GM12878 (cell line): ENCODE results near the gene DTNA. TPM values are rescaled to one million over a fixed set of nuclear protein-coding genes. Genes with fewer than 3 reads are reported as not detected.

Experiments used
- ATAC-seq: fragments of 200-7000 bp; cut with Tn5 transposase; 3 replicates; pipeline ENCODE4 v1.9.1; 2020; ENCODE audit warnings: mild to moderate bottlenecking, moderate library complexity
- BruUV-seq: library from RNA; stranded (reverse); fragments of 400-500 nt; replicated peaks from 2 replicates; lab custom pipeline; 2021; lab: Mats Ljungman, UMichigan
- CTCF ChIA-PET: fragments of 300-600 bp; sonication (Branson Sonifier 250); formaldehyde crosslinking; extraction: SDS; loops from one replicate; lab custom pipeline; 2021; ENCODE audit warnings: inconsistent platforms; lab: Yijun Ruan, JAX
- POLR2A ChIA-PET: fragments of 350-600 bp; formaldehyde crosslinking; extraction: SDS; loops from one replicate; lab custom pipeline; 2021; ENCODE audit warnings: inconsistent platforms; lab: Charles Lee
- RAD21 ChIA-PET: fragments of 300-600 bp; sonication (Branson Sonifier 250); formaldehyde crosslinking; loops from one replicate; lab custom pipeline; 2023; ENCODE audit warnings: antibody characterized with exemption; ENCODE audit not compliant: unreplicated experiment; lab: Charles Lee
- SMC1A ChIA-PET: fragments of 300-600 bp; sonication (Branson Sonifier 250); formaldehyde crosslinking; loops from one replicate; lab custom pipeline; 2023; ENCODE audit not compliant: unreplicated experiment, uncharacterized antibody; lab: Charles Lee
- DNase-seq: peaks from one replicate; pipeline ENCODE4 v3.0.0-alpha.2; 2011; ENCODE audit warnings: low read depth, low spot score
- FAIRE-seq: peaks from 3 replicates; lab custom pipeline; 2011; peaks lifted over from hg19 to GRCh38; lab: Jason Lieb, UNC
- H2AFZ ChIP-seq: 2 replicates; pipeline ENCODE4 v1.6.0; 2011; ENCODE audit warnings: low read depth, low read length, control low read depth; ENCODE audit not compliant: control insufficient read depth
- H3K27ac ChIP-seq: 2 replicates; pipeline ENCODE4 v1.5.1; 2011; ENCODE audit warnings: control low read depth; ENCODE audit not compliant: control insufficient read depth, insufficient read depth
- H3K27me3 ChIP-seq, 2 experiments: replicated peaks in 1 of 2; 2 replicates each; pipeline versions ENCODE4 v1.6.0 to v1.6.1; 2011; ENCODE audit warnings: low read length in 1 of 2; ENCODE audit not compliant: control insufficient read depth in 2 of 2, insufficient read depth in 2 of 2
- H3K36me3 ChIP-seq, 2 experiments: 2 replicates each; pipeline ENCODE4 v1.5.1; 2011; ENCODE audit warnings: low read length in 1 of 2; ENCODE audit not compliant: control insufficient read depth in 2 of 2, insufficient read depth in 2 of 2
- H3K4me1 ChIP-seq: 2 replicates; pipeline ENCODE4 v1.6.1; 2011; ENCODE audit warnings: mild to moderate bottlenecking, low read length, moderate library complexity, mixed read lengths; ENCODE audit not compliant: control insufficient read depth, insufficient read depth
- H3K4me2 ChIP-seq: 2 replicates; pipeline ENCODE4 v1.6.0; 2011; ENCODE audit warnings: control low read depth; ENCODE audit not compliant: control insufficient read depth, insufficient read depth
- H3K4me3 ChIP-seq: fragments of 200-600 bp; sonication (generic); 2 replicates; pipeline ENCODE4 v1.5.1; 2016
- H3K79me2 ChIP-seq: 2 replicates; pipeline ENCODE4 v1.6.0; 2011; ENCODE audit warnings: low read length; ENCODE audit not compliant: control insufficient read depth, insufficient read depth
- H3K9ac ChIP-seq: 2 replicates; pipeline ENCODE4 v1.8.0; 2011; ENCODE audit warnings: low read length, control low read depth, mixed read lengths; ENCODE audit not compliant: control insufficient read depth, insufficient read depth
- H3K9me3 ChIP-seq: replicated peaks from 3 replicates; pipeline ENCODE4 v1.5.1; 2011; ENCODE audit warnings: mild to moderate bottlenecking, low read length; ENCODE audit not compliant: control insufficient read depth, insufficient read depth
- H4K20me1 ChIP-seq: 2 replicates; pipeline ENCODE4 v1.6.0; 2011; ENCODE audit not compliant: control insufficient read depth, insufficient read depth
- IKZF2 ChIP-seq, 2 experiments: fragments of 450-650 bp; IDR thresholded peaks; 2 replicates each; pipeline ENCODE4 v1.6.1; 2017; ENCODE audit warnings: mild to moderate bottlenecking in 2 of 2, moderate library complexity in 2 of 2
- WGBS: methylation state at CpG from one replicate; pipeline ENCODE4 v1.1.6; 2016; ENCODE audit warnings: low lambda C conversion rate; ENCODE audit not compliant: insufficient replicate concordance, insufficient coverage; ENCODE audit errors: missing lambda C conversion rate; 5-methylcytosine and 5-hydroxymethylcytosine counted together
- in situ Hi-C: fragments of 300-500 bp; cut with MboI; formaldehyde crosslinking; loops from 9 replicates; pipeline ENCODE4 v1.14.3; 2018; ENCODE audit warnings: mixed read lengths
- intact Hi-C: fragments of 100-400 bp; cut with micrococcal nuclease; formaldehyde crosslinking; loops from one replicate; pipeline ENCODE4 v1.14.2; 2022; ENCODE audit not compliant: unreplicated experiment
- polyA plus RNA-seq, 11 experiments: library from polyadenylated mRNA; depleted of rRNA in 4 of 11; unstranded in 6 of 11; stranded (reverse) in 5 of 11; fragments of >200 nt; fragmentation: Nextera tagmentation in 4 of 11; fragmentation: Illumina TruSeq in 1 of 11; extraction: Ambion mirVana in 4 of 11; extraction: Trizol in 1 of 11; gene quantifications; 1 replicate in 1 of 11; 2 replicates in 10 of 11; pipeline versions ENCODE4 v1.2.1 to v1.2.3, GENCODE V29; 2011 to 2016; ENCODE audit warnings: inconsistent platforms in 2 of 11, missing spikeins in 2 of 11, low read depth in 1 of 11
- total RNA-seq, 4 experiments: library from RNA; depleted of rRNA in 3 of 4; stranded (reverse); fragments of >200 nt in 3 of 4; fragmentation: Illumina TruSeq in 1 of 4; extraction: Trizol in 1 of 4; gene quantifications; 2 replicates each; pipeline versions ENCODE4 v1.2.1 to v1.2.3, GENCODE V29; 2013 to 2021
- TF ChIP-seq, protein P1 (sequence below): fragments of 450-650 bp; IDR thresholded peaks from 2 replicates; pipeline ENCODE4 v1.6.1; 2017; ENCODE audit warnings: low read depth, mild to moderate bottlenecking, moderate library complexity
- TF ChIP-seq, protein P2 (sequence below), 3 experiments: IDR thresholded peaks in 2 of 3; conservative IDR thresholded peaks in 1 of 3; 2 replicates each; pipeline ENCODE4 v1.5.1; 2011; ENCODE audit warnings: low read depth in 3 of 3, low read length in 3 of 3, mild to moderate bottlenecking in 3 of 3, control low read depth in 2 of 3, moderate library complexity in 2 of 3, inconsistent platforms in 1 of 3, mixed read lengths in 1 of 3; ENCODE audit not compliant: control insufficient read depth in 2 of 3, insufficient read depth in 1 of 3; ENCODE audit errors: extremely low read depth in 1 of 3

The DTNA gene
- total and polyA plus RNA-seq, 10 of the 15 experiments (the other 5 are each of a cell fraction or from before 2014, with no cell fraction given), result 0.26 to 8.6 (median 0.53) TPM

DNA sequence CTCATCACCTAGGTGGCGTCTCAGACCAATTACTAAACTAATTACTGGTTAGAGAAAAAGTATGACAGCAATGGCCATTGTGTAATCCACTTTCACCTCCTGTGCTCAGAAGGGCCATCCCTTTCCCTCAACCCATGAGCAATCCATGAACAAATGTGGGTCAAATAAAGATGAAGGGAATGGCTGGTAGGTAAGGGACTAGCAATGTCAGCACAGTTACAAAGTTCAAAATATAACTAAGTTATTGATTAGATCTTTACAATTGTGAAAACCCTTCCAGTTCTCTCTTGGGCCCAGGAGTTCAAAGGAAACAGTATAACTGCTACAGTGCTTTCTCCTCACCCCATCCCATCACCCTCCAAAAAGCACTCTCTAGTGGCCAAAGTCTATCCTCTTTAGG is 98.3 kb downstream of the DTNA start (continued):
- TF ChIP-seq, protein P1, sequence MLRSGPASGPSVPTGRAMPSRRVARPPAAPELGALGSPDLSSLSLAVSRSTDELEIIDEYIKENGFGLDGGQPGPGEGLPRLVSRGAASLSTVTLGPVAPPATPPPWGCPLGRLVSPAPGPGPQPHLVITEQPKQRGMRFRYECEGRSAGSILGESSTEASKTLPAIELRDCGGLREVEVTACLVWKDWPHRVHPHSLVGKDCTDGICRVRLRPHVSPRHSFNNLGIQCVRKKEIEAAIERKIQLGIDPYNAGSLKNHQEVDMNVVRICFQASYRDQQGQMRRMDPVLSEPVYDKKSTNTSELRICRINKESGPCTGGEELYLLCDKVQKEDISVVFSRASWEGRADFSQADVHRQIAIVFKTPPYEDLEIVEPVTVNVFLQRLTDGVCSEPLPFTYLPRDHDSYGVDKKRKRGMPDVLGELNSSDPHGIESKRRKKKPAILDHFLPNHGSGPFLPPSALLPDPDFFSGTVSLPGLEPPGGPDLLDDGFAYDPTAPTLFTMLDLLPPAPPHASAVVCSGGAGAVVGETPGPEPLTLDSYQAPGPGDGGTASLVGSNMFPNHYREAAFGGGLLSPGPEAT, result no peak

DNA sequence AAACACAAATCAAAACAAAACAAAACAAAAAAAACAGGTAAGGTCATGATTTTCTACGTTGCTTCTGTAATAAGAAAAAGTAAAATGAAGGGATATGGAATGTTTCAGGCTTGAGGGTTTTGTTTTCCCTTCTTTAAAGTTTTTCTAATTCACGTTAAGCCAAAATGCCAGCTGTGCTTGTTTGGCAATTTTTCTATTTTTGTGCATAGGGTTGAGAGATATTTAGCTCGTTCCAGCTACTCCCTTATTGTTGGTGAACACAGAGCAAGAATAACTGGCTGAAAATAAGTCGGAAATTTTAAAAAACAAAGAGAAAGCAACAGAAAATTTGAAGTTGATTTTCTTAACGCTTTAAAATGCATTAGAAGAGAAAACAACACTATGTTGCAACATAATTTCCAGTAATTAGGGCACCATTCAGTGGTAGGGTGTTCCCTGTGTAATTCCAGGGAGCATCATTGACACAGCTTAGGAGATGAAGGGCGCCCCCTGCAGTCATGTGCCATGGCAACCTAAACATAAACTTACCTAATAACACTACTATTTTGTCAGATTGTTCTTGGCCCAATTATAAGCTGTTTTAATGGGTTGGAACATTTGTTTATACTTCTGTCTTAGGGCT is 99.5 kb downstream of the DTNA start:
- Histone ChIP-seq H2AFZ (no peak overlapping the region), H3K4me2 (no peak overlapping the region), H3K27me3 (no peaks in the 10 kb centered on the region), H3K4me3 (no peak overlapping the region), H3K9ac (no peak overlapping the region)
- no TSS peak for BruUV-seq
- DNase-seq, result no peak
- in situ Hi-C loops, result no loop called here
- TF ChIP-seq IKZF2 (IDR thresholded peaks at IDR 0.05), result no peak
- TF ChIP-seq, protein P2, sequence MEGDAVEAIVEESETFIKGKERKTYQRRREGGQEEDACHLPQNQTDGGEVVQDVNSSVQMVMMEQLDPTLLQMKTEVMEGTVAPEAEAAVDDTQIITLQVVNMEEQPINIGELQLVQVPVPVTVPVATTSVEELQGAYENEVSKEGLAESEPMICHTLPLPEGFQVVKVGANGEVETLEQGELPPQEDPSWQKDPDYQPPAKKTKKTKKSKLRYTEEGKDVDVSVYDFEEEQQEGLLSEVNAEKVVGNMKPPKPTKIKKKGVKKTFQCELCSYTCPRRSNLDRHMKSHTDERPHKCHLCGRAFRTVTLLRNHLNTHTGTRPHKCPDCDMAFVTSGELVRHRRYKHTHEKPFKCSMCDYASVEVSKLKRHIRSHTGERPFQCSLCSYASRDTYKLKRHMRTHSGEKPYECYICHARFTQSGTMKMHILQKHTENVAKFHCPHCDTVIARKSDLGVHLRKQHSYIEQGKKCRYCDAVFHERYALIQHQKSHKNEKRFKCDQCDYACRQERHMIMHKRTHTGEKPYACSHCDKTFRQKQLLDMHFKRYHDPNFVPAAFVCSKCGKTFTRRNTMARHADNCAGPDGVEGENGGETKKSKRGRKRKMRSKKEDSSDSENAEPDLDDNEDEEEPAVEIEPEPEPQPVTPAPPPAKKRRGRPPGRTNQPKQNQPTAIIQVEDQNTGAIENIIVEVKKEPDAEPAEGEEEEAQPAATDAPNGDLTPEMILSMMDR (IDR thresholded peaks at IDR 0.05 in 2 of 3, conservative IDR thresholded peaks at IDR 0.05 in 1 of 3; ENCODE audit: control insufficient read depth in 2 of 3, extremely low read depth in 1 of 3, insufficient read depth in 1 of 3, low read depth in 3 of 3, low read length in 3 of 3), result peak in 1 of 3 experiments; percentile 14; a peak in 1 of 6 replicates
- TF ChIP-seq, all 136 proteins: peak for 1
- Histone ChIP-seq H3K4me1 (no peaks in the 10 kb centered on the region), H3K36me3 (no peaks in the 10 kb centered on the region), H3K27ac (no peak overlapping the region), H3K79me2 (no peaks in the 10 kb centered on the region), H4K20me1 (no peaks in the 10 kb centered on the region), H3K9me3 (no peaks in the 10 kb centered on the region)
- POLR2A ChIA-PET, result interaction anchor here (1.0 kb wide), 1 partner anchor 33 kb away, joined by 3 read pairs; no protein-coding TSS in a partner anchor
- 22% methylated on average over 6 of the region's 6 CpGs for WGBS
- intact Hi-C loops, result no loop called here
- FAIRE-seq, result no peak
- SMC1A ChIA-PET, result interaction anchor here (0.6 to 2.7 kb wide), 5 partner anchors 11 to 984 kb away, joined by 3 to 11 read pairs (median 3); no protein-coding TSS in a partner anchor
- CTCF ChIA-PET, result interaction anchor here (0.7 to 2.9 kb wide), 10 partner anchors 11 to 584 kb away, joined by 3 to 21 read pairs (median 4); no protein-coding TSS in a partner anchor
- ATAC-seq, result no peak
- RAD21 ChIA-PET, result interaction anchor here (0.9 kb wide), 1 partner anchor 970 kb away, joined by 3 read pairs; no protein-coding TSS in a partner anchor
